Natural killer cell (primary cell): ENCODE results near the gene NEDD4L. TPM values are rescaled to one million over a fixed set of nuclear protein-coding genes. Genes with fewer than 3 reads are reported as not detected.

Experiments used
- ATAC-seq, 3 donors: fragments of 150-1000 bp in 2 of 3; fragments of 200-7000 bp in 1 of 3; cut with Tn5 transposase; 1 replicate in 1 of 3; 2 replicates in 2 of 3; pipeline ENCODE4 v1.10.0; 2021; ENCODE audit warnings: mild to moderate bottlenecking in 2 of 3, moderate library complexity in 2 of 3
- DNase-seq, 2 donors: peaks; one replicate each; pipeline versions ENCODE4 v3.0.0 to v3.0.0-alpha.2; 2013 to 2021; ENCODE audit warnings: mixed read lengths in 1 of 2
- H3K27ac ChIP-seq: one replicate; pipeline ENCODE4 v1.5.1; 2013; ENCODE audit warnings: mild to moderate bottlenecking, low read length
- H3K27me3 ChIP-seq: one replicate; pipeline ENCODE4 v1.6.1; 2013; ENCODE audit warnings: low read length; ENCODE audit not compliant: control insufficient read depth, insufficient read depth
- H3K36me3 ChIP-seq: one replicate; pipeline ENCODE4 v1.6.1; 2013; ENCODE audit warnings: low read length; ENCODE audit not compliant: control insufficient read depth, insufficient read depth
- H3K4me1 ChIP-seq: one replicate; pipeline ENCODE4 v1.6.1; 2013; ENCODE audit warnings: low read length; ENCODE audit not compliant: control insufficient read depth, insufficient read depth
- H3K4me3 ChIP-seq: one replicate; pipeline ENCODE4 v1.5.1; 2013; ENCODE audit warnings: low read length
- H3K9me3 ChIP-seq: one replicate; pipeline ENCODE4 v1.6.1; 2013; ENCODE audit warnings: low read length; ENCODE audit not compliant: control insufficient read depth, insufficient read depth
- H3K27ac Mint-ChIP-seq, 2 donors: one replicate each; pipeline ENCODE4 v1.8.0; 2022; ENCODE audit warnings: mild to moderate bottlenecking in 2 of 2, mixed read lengths in 2 of 2, moderate library complexity in 1 of 2
- H3K27me3 Mint-ChIP-seq, 2 donors: one replicate each; pipeline ENCODE4 v1.8.0; 2022; ENCODE audit warnings: low read depth in 2 of 2, mixed read lengths in 2 of 2
- H3K36me3 Mint-ChIP-seq: one replicate; pipeline ENCODE4 v1.8.0; 2022; ENCODE audit warnings: mixed read lengths
- H3K4me1 Mint-ChIP-seq, 2 donors: one replicate each; pipeline ENCODE4 v1.8.0; 2022; ENCODE audit warnings: mixed read lengths in 2 of 2
- H3K4me3 Mint-ChIP-seq: one replicate; pipeline ENCODE4 v1.8.0; 2022; ENCODE audit warnings: mild to moderate bottlenecking, moderate library complexity, mixed read lengths
- H3K9me3 Mint-ChIP-seq, 2 donors: one replicate each; pipeline ENCODE4 v1.8.0; 2022; ENCODE audit warnings: mixed read lengths in 2 of 2
- WGBS: methylation state at CpG from one replicate; pipeline ENCODE4 v1.1.7; 2013; ENCODE audit warnings: missing lambda C conversion rate; ENCODE audit not compliant: insufficient coverage; 5-methylcytosine and 5-hydroxymethylcytosine counted together
- intact Hi-C: fragments of 100-400 bp; cut with micrococcal nuclease; formaldehyde crosslinking; loops from one replicate; pipeline ENCODE4 v1.14.2; 2022
- total RNA-seq, 4 donors: library from RNA; stranded (reverse); fragments of 120-200 nt in 1 of 4; gene quantifications; one replicate each; pipeline versions ENCODE4 v1.2.3 to v1.2.4, GENCODE V29; 2013 to 2022
- TF ChIP-seq, protein P1 (sequence below): fragments of 200-600 bp; IDR thresholded peaks from one replicate; pipeline ENCODE4 v1.8.0; 2022; ENCODE audit warnings: antibody characterized with exemption

NEDD4L gene
- total RNA-seq, 3 donors from 2014 or later (not counting 1 experiment from before 2014, with no cell fraction given), result 3.4 to 15.3 (median 14.3) TPM

DNA sequence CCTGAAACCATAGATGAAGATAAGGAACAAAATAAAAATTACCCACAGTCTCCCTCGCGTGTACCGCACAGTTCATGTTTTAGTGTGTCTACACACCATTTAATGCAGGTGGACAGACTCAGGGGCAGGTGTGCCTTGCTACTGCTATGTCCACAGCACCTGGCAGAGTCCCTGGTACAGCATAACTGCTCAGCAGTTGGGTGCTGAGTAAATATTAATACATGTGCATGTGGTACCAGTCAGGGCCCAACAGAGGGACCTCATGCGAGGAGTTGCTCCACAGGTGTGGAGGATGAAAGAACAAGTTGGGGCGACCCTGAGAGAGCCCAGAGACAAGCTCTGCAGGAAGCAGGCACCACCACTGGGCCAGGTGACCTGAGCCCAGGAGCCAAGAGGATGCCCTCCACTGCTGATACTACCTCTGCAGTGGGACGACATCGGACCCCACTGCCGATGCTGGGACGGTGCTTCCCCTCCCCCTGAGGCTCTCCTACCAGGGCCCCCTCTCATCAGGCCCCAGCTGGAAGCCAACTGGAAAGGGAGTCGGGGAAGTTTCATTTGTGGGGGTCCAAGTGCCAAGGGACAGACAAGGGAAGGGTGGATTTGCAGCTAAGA, 100.8 kb downstream of the NEDD4L start:
- peaks cover 3 to 12% of the 10 kb centered on the region in 2 donors for H3K27me3 Mint-ChIP-seq
- Histone ChIP-seq H3K9me3 (no peaks in the 10 kb centered on the region), H3K27me3 (no peaks in the 10 kb centered on the region), H3K4me1 (no peaks in the 10 kb centered on the region), H3K4me3 (no peak overlapping the region), H3K36me3 (no peaks in the 10 kb centered on the region), H3K27ac (no peak overlapping the region)
- intact Hi-C loops, result no loop called here
- no peak overlapping the region for H3K27ac Mint-ChIP-seq
- no peaks in the 10 kb centered on the region for H3K36me3 Mint-ChIP-seq
- TF ChIP-seq, protein P1, sequence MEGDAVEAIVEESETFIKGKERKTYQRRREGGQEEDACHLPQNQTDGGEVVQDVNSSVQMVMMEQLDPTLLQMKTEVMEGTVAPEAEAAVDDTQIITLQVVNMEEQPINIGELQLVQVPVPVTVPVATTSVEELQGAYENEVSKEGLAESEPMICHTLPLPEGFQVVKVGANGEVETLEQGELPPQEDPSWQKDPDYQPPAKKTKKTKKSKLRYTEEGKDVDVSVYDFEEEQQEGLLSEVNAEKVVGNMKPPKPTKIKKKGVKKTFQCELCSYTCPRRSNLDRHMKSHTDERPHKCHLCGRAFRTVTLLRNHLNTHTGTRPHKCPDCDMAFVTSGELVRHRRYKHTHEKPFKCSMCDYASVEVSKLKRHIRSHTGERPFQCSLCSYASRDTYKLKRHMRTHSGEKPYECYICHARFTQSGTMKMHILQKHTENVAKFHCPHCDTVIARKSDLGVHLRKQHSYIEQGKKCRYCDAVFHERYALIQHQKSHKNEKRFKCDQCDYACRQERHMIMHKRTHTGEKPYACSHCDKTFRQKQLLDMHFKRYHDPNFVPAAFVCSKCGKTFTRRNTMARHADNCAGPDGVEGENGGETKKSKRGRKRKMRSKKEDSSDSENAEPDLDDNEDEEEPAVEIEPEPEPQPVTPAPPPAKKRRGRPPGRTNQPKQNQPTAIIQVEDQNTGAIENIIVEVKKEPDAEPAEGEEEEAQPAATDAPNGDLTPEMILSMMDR, result no peak
- ATAC-seq (no peak), DNase-seq (no peak)
- WGBS, result 90% methylated on average over 10 of the region's 10 CpGs
- no peak overlapping the region for H3K4me3 Mint-ChIP-seq
- H3K9me3 Mint-ChIP-seq, result no peaks in the 10 kb centered on the region
- no peaks in the 10 kb centered on the region for H3K4me1 Mint-ChIP-seq

DNA sequence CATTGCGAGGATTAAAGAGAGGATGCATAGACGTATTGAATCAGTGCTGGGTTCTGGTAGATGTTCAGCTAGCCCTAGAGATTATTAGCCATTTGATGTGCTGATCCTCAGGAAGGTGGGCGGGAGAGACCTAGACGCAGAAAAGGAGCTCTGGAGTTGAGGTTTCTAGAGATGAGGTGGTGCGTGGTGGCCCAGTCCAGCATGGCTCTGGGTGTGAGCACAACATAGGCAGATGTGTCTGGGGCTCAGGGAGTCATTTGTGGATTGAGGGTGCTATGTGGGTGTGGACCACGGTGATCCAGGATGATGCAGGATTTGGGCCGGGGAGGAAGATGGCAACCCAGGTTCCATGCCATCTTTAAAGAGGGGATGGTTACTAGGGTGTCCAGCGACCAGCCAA, 102.1 kb downstream of the NEDD4L start:
- Mint-ChIP-seq H3K36me3 (no peaks in the 10 kb centered on the region), H3K27ac (no peak overlapping the region), H3K4me3 (no peak overlapping the region), H3K27me3 (peaks cover 3 to 12% of the 10 kb centered on the region in 2 donors), H3K4me1 (no peaks in the 10 kb centered on the region), H3K9me3 (no peaks in the 10 kb centered on the region)
- intact Hi-C loops, result no loop called here
- H3K4me3 ChIP-seq, result no peak overlapping the region
- no peaks in the 10 kb centered on the region for H3K27me3 ChIP-seq
- no peak overlapping the region for H3K27ac ChIP-seq
- TF ChIP-seq, protein P1, result no peak
- no peaks in the 10 kb centered on the region for H3K4me1 ChIP-seq
- ATAC-seq (no peak), DNase-seq (no peak)
- no peaks in the 10 kb centered on the region for H3K36me3 ChIP-seq
- H3K9me3 ChIP-seq, result no peaks in the 10 kb centered on the region
- WGBS, result 84% methylated on average over 8 of the region's 8 CpGs

DNA sequence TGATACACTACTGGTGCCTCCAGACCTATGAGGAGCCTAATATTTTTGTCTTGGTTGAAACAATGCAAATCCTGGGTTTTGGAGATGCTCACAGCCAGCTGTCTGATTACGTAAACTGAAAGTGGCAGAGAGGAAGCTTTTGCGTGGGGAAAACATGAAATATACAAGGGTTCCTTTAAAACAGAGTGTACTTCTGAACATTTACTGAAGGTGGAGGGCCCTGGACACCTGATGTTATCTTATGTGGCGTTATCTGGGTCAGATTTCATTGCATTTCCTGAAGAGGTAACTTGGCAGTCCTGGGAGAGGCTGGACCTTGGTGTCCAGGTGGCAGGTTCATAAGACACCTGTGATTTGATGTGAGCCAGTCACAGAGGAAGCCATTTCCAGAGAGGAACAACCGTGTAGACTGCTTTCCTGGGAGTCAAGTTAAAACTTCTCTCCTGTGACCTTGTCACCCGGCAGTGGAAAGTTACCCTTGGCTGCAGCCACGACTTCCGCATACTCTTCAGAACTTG, 105.0 kb downstream of the NEDD4L start:
- intact Hi-C loops, result no loop called here

More for the DNA sequence above, 105.0 kb downstream of the NEDD4L start:
- Mint-ChIP-seq H3K4me1 (no peaks in the 10 kb centered on the region), H3K27ac (no peak overlapping the region), H3K4me3 (no peak overlapping the region), H3K9me3 (no peaks in the 10 kb centered on the region), H3K27me3 (peaks cover 0 to 3% of the 10 kb centered on the region in 2 donors), H3K36me3 (no peaks in the 10 kb centered on the region)
- H3K9me3 ChIP-seq, result no peaks in the 10 kb centered on the region
- TF ChIP-seq, protein P1, result no peak
- DNase-seq (no peak), ATAC-seq (no peak)
- H3K36me3 ChIP-seq, result no peaks in the 10 kb centered on the region
- 67% methylated on average over 7 of the region's 7 CpGs for WGBS
- H3K4me1 ChIP-seq, result no peaks in the 10 kb centered on the region
- no peaks in the 10 kb centered on the region for H3K27me3 ChIP-seq
- no peak overlapping the region for H3K27ac ChIP-seq
- H3K4me3 ChIP-seq, result no peak overlapping the region
